GOT3 (cell line): Measurements from ENCODE around the gene LRRC4B.
"Not testable (repeated sequence)": the region's sequence is repeated elsewhere in the genome, so short reads cannot be mapped to it uniquely, and the experiment has no call there.

ENCODE experiments used
- DNase-seq: peaks from one replicate; lab custom pipeline; 2025; ENCODE audit warnings: mixed read lengths; lab: John Stamatoyannopoulos, UW

LRRC4B gene

GRCh38 chr19:50553134-50553703, 15.0 kb downstream of the LRRC4B start:
- DNase-seq, result no peak

- no peak for DNase-seq
Observed at GRCh38 chr19:50552540-50552939, 15.7 kb downstream of the LRRC4B start.

- DNase-seq, result no peak
Observed at GRCh38 chr19:50551715-50552187, 16.5 kb downstream of the LRRC4B start.

GRCh38 chr19:50551034-50551714, 17.1 kb downstream of the LRRC4B start:
- no peak for DNase-seq

GRCh38 chr19:50550594-50550966, 17.7 kb downstream of the LRRC4B start:
- DNase-seq, result no peak

GRCh38 chr19:50549927-50550593, 18.2 kb downstream of the LRRC4B start:
- no peak for DNase-seq

- no peak for DNase-seq
Observed at GRCh38 chr19:50549059-50549926, 18.9 kb downstream of the LRRC4B start.

- no peak for DNase-seq
Observed at GRCh38 chr19:50548191-50549058, 19.8 kb downstream of the LRRC4B start.

- no peak for DNase-seq
Observed at GRCh38 chr19:50547385-50548190, 20.6 kb downstream of the LRRC4B start.

- no peak for DNase-seq
Observed at GRCh38 chr19:50546527-50547221, 21.6 kb downstream of the LRRC4B start.

GRCh38 chr19:50542943-50543342, 25.3 kb downstream of the LRRC4B start:
- DNase-seq, result no peak

GRCh38 chr19:50537769-50538230, 30.4 kb downstream of the LRRC4B start:
- no peak for DNase-seq

GRCh38 chr19:50537306-50537685, 30.9 kb downstream of the LRRC4B start:
- no peak for DNase-seq

GRCh38 chr19:50536662-50537305, 31.5 kb downstream of the LRRC4B start:
- no peak for DNase-seq

- DNase-seq, result no peak
Observed at GRCh38 chr19:50535672-50536187, 32.5 kb downstream of the LRRC4B start.

GRCh38 chr19:50534478-50534877, 33.8 kb downstream of the LRRC4B start:
- DNase-seq, result no peak

GRCh38 chr19:50532952-50533351, 35.3 kb downstream of the LRRC4B start:
- DNase-seq, result no peak

- no peak for DNase-seq
Observed at GRCh38 chr19:50531171-50531612, 37.0 kb downstream of the LRRC4B start.

- not testable (repeated sequence) for DNase-seq
Observed at GRCh38 chr19:50528052-50528451, 40.2 kb downstream of the LRRC4B start.
